Endothelial cell of umbilical vein (primary cell): ENCODE data around the gene GIMAP8. TPM values are rescaled to one million over a fixed set of nuclear protein-coding genes. Genes with fewer than 3 reads are reported as not detected.

ENCODE experiments used
- BruUV-seq: library from RNA; stranded (reverse); fragments of 400-500 nt; replicated peaks from 2 replicates; lab custom pipeline; 2021; lab: Mats Ljungman, UMichigan
- CTCF ChIA-PET: fragments of 300-600, 350-600 bp; sonication (Branson Sonifier 250); formaldehyde crosslinking; loops from one replicate; lab custom pipeline; 2021; ENCODE audit warnings: antibody characterized with exemption, inconsistent platforms; lab: Charles Lee
- POLR2A ChIA-PET: fragments of 300-600, 350-600 bp; sonication (Branson Sonifier 250); formaldehyde crosslinking; loops from one replicate; lab custom pipeline; 2021; ENCODE audit warnings: antibody characterized with exemption, inconsistent platforms; lab: Charles Lee
- DNase-seq: peaks from one replicate; pipeline ENCODE4 v3.0.0-alpha.2; 2011; ENCODE audit warnings: low read depth, low spot score
- FAIRE-seq: peaks from 2 replicates; lab custom pipeline; 2011; peaks lifted over from hg19 to GRCh38; lab: Jason Lieb, UNC
- H2AFZ ChIP-seq: 2 replicates; pipeline ENCODE4 v1.6.0; 2012; ENCODE audit warnings: low read depth, low read length, control low read depth, inconsistent platforms
- H3K27ac ChIP-seq: 2 replicates; pipeline ENCODE4 v1.5.1; 2011; ENCODE audit warnings: low read depth, mild to moderate bottlenecking, control low read depth, low read length, moderate library complexity; ENCODE audit not compliant: insufficient read depth
- H3K27me3 ChIP-seq, 2 experiments: 2 replicates each; pipeline versions ENCODE4 v1.6.0 to v1.6.1; 2011; ENCODE audit warnings: low read length in 2 of 2, mixed read lengths in 1 of 2; ENCODE audit not compliant: control insufficient read depth in 2 of 2, insufficient read depth in 2 of 2
- H3K36me3 ChIP-seq, 2 experiments: 2 replicates in 1 of 2; 3 replicates in 1 of 2; pipeline ENCODE4 v1.5.1; 2011; ENCODE audit warnings: low read length in 2 of 2, mild to moderate bottlenecking in 1 of 2, moderate library complexity in 1 of 2; ENCODE audit not compliant: control insufficient read depth in 2 of 2, insufficient read depth in 2 of 2; ENCODE audit errors: extremely low read depth in 1 of 2
- H3K4me1 ChIP-seq: 3 replicates; pipeline ENCODE4 v1.5.1; 2011; ENCODE audit warnings: mild to moderate bottlenecking, low read length; ENCODE audit not compliant: control insufficient read depth, insufficient read depth; ENCODE audit errors: extremely low read depth
- H3K4me2 ChIP-seq: 2 replicates; pipeline ENCODE4 v1.6.1; 2011; ENCODE audit warnings: low read length, control low read depth, mixed read lengths; ENCODE audit not compliant: insufficient read depth
- H3K4me3 ChIP-seq, 3 experiments: fragments of 200-600 bp in 1 of 3; sonication (generic), shearing (Covaris generic) in 1 of 3; replicated peaks in 1 of 3; 2 replicates each; pipeline ENCODE4 v1.5.1; 2011 to 2016; ENCODE audit warnings: control low read depth in 3 of 3, low read length in 3 of 3, mild to moderate bottlenecking in 2 of 3, inconsistent platforms in 1 of 3, low read depth in 1 of 3, moderate library complexity in 1 of 3; ENCODE audit not compliant: insufficient read depth in 1 of 3
- H3K79me2 ChIP-seq: 2 replicates; pipeline ENCODE4 v1.6.0; 2012; ENCODE audit warnings: low read length, inconsistent platforms; ENCODE audit not compliant: control insufficient read depth, insufficient read depth
- H3K9ac ChIP-seq: replicated peaks from 2 replicates; pipeline ENCODE3; 2011; ENCODE audit warnings: low read length, control low read depth; ENCODE audit not compliant: insufficient read depth; ENCODE audit errors: extremely low read depth
- H3K9me1 ChIP-seq: replicated peaks from 3 replicates; pipeline ENCODE4 v1.6.0; 2011; ENCODE audit warnings: mild to moderate bottlenecking, low read length; ENCODE audit not compliant: control insufficient read depth, insufficient read depth; ENCODE audit errors: extremely low read depth
- H3K9me3 ChIP-seq: replicated peaks from 2 replicates; pipeline ENCODE4 v1.5.1; 2012; ENCODE audit warnings: low read length, inconsistent platforms; ENCODE audit not compliant: control insufficient read depth, insufficient read depth
- H4K20me1 ChIP-seq: replicated peaks from 2 replicates; pipeline ENCODE3; 2011; ENCODE audit warnings: mild to moderate bottlenecking, low read length; ENCODE audit not compliant: control insufficient read depth, insufficient read depth; ENCODE audit errors: extremely low read depth
- CTCF ChIP-seq, 2 donors: IDR thresholded peaks; 1 replicate in 1 of 2; 2 replicates in 1 of 2; pipeline ENCODE4 v1.5.1; 2011; ENCODE audit warnings: low read length in 2 of 2, mild to moderate bottlenecking in 2 of 2, moderate library complexity in 2 of 2, control low read depth in 1 of 2, inconsistent platforms in 1 of 2, low read depth in 1 of 2; ENCODE audit not compliant: insufficient read depth in 1 of 2; ENCODE audit errors: extremely low read depth in 1 of 2
- EZH2 ChIP-seq: IDR thresholded peaks from 2 replicates; pipeline ENCODE4 v1.6.1; 2012; ENCODE audit warnings: borderline replicate concordance, low read depth, mild to moderate bottlenecking, moderate library complexity, low read length, inconsistent platforms; ENCODE audit not compliant: severe bottlenecking
- FOS ChIP-seq: IDR thresholded peaks from 2 replicates; pipeline ENCODE4 v1.6.1; 2011; ENCODE audit warnings: mild to moderate bottlenecking, low read length, moderate library complexity, borderline replicate concordance; ENCODE audit not compliant: insufficient read depth
- GATA2 ChIP-seq: IDR thresholded peaks from 2 replicates; pipeline ENCODE4 v1.7.0; 2011; ENCODE audit warnings: low read depth, mild to moderate bottlenecking, moderate library complexity, mixed read lengths, low read length; ENCODE audit not compliant: insufficient read length, insufficient read depth
- JUN ChIP-seq: IDR thresholded peaks from 2 replicates; pipeline ENCODE4 v1.6.1; 2011; ENCODE audit warnings: borderline replicate concordance, low read depth; ENCODE audit not compliant: insufficient read length, insufficient read depth
- MAX ChIP-seq: IDR thresholded peaks from 2 replicates; pipeline ENCODE4 v1.6.1; 2011; ENCODE audit not compliant: insufficient read depth, insufficient read length
- MYC ChIP-seq: IDR thresholded peaks from one replicate; pipeline ENCODE4 v1.6.1; 2011; ENCODE audit warnings: mild to moderate bottlenecking, low read depth, low read length
- POLR2A ChIP-seq: IDR thresholded peaks from 2 replicates; pipeline ENCODE4 v1.6.1; 2012; ENCODE audit warnings: low read depth, mild to moderate bottlenecking, control low read depth, low read length
- POLR2AphosphoS5 ChIP-seq: IDR thresholded peaks from 2 replicates; pipeline ENCODE4 v1.6.1; 2012; ENCODE audit warnings: low read depth, mild to moderate bottlenecking, control low read depth, low read length, moderate library complexity; ENCODE audit not compliant: insufficient read depth
- dilution Hi-C: fragments of 300-500 bp; cut with MboI; formaldehyde crosslinking; loops from one replicate; pipeline ENCODE4 v1.15.0; 2019; ENCODE audit warnings: low sequenced_read_pairs; ENCODE audit not compliant: extremely low pct_ligation_motif_present
- intact Hi-C: fragments of 100-400 bp; cut with micrococcal nuclease; formaldehyde crosslinking; loops from one replicate; pipeline ENCODE4 v1.10.0; 2022
- polyA plus RNA-seq, 4 experiments: library from polyadenylated mRNA; depleted of rRNA in 3 of 4; stranded (reverse) in 3 of 4; unstranded in 1 of 4; fragments of >200 nt; gene quantifications; 2 replicates each; pipeline versions ENCODE4 v1.2.1 to v1.2.3, GENCODE V29; 2011 to 2012; ENCODE audit warnings: missing spikeins in 1 of 4
- total RNA-seq: library from RNA; stranded (reverse); gene quantifications from 2 replicates; pipeline ENCODE4 v1.2.3, GENCODE V29; 2021

Gene GIMAP8
- total and polyA plus RNA-seq, 2 donors (not counting 3 experiments of a cell fraction or from before 2014, with no cell fraction given) = 32.2 to 71.8 TPM

- Histone ChIP-seq H3K27me3 (no peaks in the 10 kb centered on the region), H3K4me1 (no peaks in the 10 kb centered on the region), H3K4me2 (no peak overlapping the region), H2AFZ (peak overlapping the region; percentile 34), H3K9me3 (no peaks in the 10 kb centered on the region), H3K9me1 (no peaks in the 10 kb centered on the region), H3K4me3 (no peak overlapping the region), H3K79me2 (no peaks in the 10 kb centered on the region), H3K27ac (no peak overlapping the region), H3K36me3 (no peaks in the 10 kb centered on the region), H3K9ac (no peak overlapping the region), H4K20me1 (no peaks in the 10 kb centered on the region)
- CTCF ChIA-PET = interaction anchor here (0.6 to 1.2 kb wide), 17 partner anchors 9 to 335 kb away, joined by 3 to 24 read pairs (median 4); a partner anchor contains a TSS
- TF ChIP-seq FOS (no peak), JUN (no peak), MYC (no peak), MAX (no peak), EZH2 (no peak), GATA2 (peak; percentile 24), POLR2A (no peak), CTCF (IDR thresholded peaks at IDR 0.05; ENCODE audit: extremely low read depth in 1 of 2, insufficient read depth in 1 of 2, low read depth in 1 of 2, low read length in 2 of 2) (peak; percentile 80 to 81), POLR2AphosphoS5 (no peak)
- dilution Hi-C loops = no loop called here
- DNase-seq (peak; percentile 80), FAIRE-seq (peak; percentile 97)
- POLR2A ChIA-PET = no interaction called here
- intact Hi-C loops = loop anchor here (1.0 to 2.0 kb wide), 5 partner anchors 42 to 456 kb away; partner anchors contain the start of gene ZNF775
- no TSS peak for BruUV-seq
These were observed 29.3 kb upstream of the GIMAP8 start for GRCh38 chr7:150420987-150421674.
